GM21423 (cell line): ENCODE results near the gene ATOX1.
A peak's percentile ranks its signal among the peaks of the same experiment; 100 is the strongest.
"Not testable (repeated sequence)": the region's sequence is repeated elsewhere in the genome, so short reads cannot be mapped to it uniquely, and the experiment has no call there.

Source experiments
- ATAC-seq: cut with Tn5 transposase; IDR thresholded peaks from one replicate; pipeline ENCODE4 v1.9.1; 2021; ENCODE audit warnings: mild to moderate bottlenecking, moderate library complexity; ENCODE audit not compliant: unreplicated experiment

Gene ATOX1, protein sequence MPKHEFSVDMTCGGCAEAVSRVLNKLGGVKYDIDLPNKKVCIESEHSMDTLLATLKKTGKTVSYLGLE

GRCh38 chr5:151758430-151759241, at the start of gene ATOX1:
TSS of gene ATOX1 (minus strand) at chr5:151758631. CDS start at chr5:151758551, 80 bp downstream.
- ATAC-seq: peak; percentile 94

DNA sequence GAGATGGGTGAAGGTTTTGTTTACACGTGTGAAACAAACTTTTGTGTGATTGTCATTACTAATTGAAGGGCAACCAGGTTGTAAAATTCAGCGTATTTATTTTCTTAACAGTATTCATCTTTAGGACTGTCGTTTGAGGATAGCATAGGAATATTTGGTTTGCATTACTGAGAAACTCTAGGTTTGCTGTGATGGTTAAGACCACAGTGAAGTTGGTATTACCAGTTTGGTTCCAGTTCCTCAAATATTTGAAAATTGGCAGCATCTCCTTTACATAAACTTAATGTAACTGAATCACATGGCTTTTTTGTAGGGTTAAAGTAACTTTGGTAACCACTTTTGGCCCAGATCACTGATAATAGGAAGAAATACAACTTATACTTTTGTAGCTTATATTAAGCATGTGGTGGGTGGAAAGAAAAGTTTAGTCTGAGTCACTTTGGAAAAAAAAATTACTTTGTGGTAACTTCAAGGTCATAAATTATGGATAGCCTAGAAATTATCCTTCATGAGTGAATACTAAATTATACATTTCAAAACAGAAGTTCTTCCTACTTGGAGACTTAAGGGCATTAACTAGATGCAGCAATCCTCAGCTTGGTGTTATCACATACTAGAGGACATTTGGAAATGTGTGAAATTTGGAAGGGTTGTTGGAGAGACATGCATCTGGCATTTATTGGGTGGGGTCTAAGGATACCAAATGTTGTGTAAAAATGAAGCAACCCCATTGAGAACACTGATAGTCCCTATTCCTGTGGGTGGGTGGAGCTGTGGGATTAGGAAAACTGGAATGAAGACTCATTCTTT, 47.2 kb upstream of the ATOX1 start:
- no peak for ATAC-seq

GRCh38 chr5:151800532-151800931, 42.1 kb upstream of the ATOX1 start:
- no peak for ATAC-seq

- no peak for ATAC-seq
Measured at GRCh38 chr5:151799407-151799806, 41.0 kb upstream of the ATOX1 start.

DNA sequence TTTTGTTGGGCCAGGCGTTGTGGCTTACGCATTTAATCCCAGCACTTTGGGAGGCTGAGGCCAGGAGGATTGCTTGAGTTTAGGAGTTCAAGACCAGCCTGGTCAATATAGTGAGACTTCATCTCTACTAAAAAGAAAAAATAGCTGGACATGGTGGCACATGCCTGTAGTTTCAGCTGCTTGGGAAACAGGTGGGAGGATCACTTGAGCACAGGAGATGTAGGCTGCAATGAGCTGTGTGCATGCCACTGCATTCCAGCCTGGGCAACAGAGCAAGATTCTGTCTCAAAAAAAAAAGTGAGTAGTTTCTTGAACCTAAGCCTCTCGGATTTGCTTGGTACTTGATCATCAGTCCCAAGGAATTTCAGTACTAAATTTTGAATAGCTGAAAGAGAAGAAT, 40.2 kb upstream of the ATOX1 start:
- ATAC-seq: no peak

- ATAC-seq: no peak
Measured at GRCh38 chr5:151795426-151795825, 37.0 kb upstream of the ATOX1 start.

DNA sequence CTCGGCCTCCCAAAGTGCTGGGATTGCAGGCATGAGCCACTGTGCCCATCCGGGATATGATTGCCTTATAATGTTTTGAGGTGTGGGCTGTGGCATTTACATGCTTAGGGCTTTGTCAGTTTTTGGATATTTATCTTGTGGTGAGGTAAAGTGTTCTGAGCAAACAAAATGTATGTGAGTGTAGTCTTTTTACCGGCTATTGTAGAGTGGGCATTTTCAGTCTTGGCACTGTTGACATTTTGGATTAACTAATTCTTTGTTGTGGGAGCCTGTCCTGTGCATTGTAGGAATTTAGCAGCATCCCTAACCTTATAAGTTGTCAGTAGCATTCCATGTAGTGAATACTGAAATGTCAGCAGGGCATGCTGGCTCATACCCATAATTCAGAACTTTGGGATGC, 34.9 kb upstream of the ATOX1 start:
- no peak for ATAC-seq

DNA sequence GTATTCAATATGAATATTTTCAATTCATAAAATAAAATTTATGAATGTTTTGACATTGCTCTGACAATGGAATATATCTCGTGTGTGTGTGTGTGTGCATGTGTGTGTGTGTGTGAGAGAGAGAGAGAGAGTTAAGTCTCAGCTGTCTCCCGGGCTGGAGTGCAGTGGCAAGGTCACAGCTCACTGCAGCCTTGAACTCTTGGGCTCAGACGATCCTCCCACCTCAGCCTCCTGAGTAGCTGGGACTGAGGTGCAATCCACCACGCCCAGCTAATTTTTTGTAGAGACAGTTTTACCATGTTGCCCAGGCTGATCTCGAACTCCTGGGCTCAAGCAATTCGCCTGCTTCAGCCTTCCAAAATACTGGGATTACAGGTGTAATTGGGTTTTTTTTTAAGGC, 29.4 kb upstream of the ATOX1 start:
- ATAC-seq: no peak

DNA sequence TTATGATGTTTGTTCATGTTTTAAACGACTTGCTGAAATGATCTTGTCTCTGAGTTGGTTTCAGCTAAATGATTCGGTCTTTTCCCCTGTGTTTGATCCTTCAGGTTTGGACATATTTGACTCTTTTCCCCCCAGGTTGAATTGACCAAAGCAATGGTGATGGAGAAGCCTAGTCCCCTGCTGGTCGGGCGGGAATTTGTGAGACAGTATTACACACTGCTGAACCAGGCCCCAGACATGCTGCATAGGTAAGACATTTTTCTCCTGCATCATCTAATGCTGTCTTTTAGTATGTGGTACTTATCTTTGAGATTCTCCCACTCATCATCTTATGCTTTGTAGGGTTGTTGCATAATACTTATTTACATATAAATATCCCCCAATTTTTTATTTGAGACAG, 28.0 kb upstream of the ATOX1 start:
- ATAC-seq: no peak

DNA sequence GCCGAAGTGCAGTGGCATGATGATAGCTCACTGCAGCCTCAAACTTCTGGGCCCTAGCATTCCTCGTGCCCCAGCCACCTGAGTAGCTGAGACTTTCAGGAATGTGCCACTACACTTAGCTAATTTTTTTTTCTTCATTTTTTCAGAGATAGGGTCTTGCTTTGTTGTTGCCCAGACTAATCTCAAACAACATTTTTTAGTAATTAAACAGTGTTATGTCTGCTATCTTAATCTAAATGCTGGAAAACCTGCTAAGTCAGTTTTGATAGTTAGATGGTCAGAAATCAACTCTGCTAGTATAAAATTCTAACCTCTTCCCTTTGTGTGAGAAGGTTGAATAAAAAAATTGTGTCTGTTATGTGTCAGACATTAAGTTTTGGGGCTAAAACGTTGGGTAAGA, 25.7 kb upstream of the ATOX1 start:
- no peak for ATAC-seq

DNA sequence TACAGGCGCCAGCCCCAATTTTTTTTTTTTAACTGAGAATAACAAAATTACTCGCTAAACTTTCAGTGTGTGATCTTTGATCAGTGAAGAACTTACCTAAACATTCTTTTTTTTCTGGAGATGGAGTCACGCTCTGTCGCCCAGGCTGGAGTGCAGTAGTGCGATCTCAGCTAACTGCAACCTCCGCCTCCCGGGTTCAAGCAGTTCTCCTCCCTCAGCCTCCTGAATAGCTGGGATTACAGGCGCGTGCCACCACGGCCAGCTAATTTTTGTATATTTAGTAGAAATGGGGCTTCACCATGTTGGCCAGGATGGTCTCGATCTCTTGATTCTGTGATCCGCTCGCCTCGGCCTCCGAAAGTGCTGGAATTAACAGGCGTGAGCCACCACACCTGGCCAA, 25.2 kb upstream of the ATOX1 start:
- not testable (repeated sequence) for ATAC-seq

- ATAC-seq: no peak
Measured at GRCh38 chr5:151781201-151781600, 22.8 kb upstream of the ATOX1 start.

GRCh38 chr5:151780348-151780747, 21.9 kb upstream of the ATOX1 start:
- no peak for ATAC-seq

DNA sequence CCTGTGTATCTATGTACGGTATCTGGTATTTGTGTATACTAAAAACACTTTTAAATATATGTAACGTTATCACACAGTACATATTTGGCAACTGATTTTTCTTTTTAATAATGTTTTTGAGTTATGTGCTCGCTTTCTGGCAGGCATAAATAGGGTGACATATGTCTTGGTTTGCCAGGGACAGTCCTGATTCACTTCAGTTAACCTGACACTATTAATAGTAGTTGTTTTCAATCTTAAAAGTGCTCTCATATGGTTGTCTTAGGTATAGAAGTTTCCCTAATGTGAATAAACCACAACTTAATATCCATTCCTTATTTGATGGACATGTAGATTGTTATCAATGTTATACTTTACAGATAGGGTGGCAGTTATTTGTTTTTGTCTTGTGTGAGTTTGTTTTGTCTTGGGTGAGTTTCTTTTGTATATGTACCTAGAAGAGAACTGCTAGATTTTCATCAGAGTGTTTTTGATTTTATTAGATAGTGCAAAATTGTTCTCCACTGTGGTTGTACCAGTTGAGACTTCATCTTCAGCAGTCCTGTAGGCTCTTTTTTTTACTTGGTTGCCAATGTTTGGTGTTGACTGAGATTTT, 21.2 kb upstream of the ATOX1 start:
- no peak for ATAC-seq

GRCh38 chr5:151775025-151775606, 16.7 kb upstream of the ATOX1 start:
- ATAC-seq: no peak

DNA sequence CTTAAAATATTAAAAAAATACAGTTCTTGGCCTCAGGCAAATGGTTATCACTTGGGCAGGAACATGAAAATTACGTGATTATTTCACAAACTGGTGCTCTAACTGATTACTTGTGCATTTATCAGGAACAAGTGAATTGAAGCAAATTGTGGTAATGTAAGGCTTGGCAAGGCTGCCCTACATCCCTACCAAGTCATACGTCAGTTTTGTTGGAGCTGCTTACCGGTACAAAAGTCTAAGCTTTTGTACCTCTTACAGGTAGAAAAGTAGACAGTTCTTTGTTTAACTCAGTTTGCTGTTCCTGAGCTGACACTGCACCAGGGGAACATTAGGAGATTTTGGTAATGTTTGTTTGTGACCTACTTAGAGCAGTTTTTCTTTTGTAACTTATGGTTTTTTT, 15.5 kb upstream of the ATOX1 start:
- no peak for ATAC-seq

GRCh38 chr5:151772846-151773561, 14.6 kb upstream of the ATOX1 start:
- ATAC-seq: no peak

DNA sequence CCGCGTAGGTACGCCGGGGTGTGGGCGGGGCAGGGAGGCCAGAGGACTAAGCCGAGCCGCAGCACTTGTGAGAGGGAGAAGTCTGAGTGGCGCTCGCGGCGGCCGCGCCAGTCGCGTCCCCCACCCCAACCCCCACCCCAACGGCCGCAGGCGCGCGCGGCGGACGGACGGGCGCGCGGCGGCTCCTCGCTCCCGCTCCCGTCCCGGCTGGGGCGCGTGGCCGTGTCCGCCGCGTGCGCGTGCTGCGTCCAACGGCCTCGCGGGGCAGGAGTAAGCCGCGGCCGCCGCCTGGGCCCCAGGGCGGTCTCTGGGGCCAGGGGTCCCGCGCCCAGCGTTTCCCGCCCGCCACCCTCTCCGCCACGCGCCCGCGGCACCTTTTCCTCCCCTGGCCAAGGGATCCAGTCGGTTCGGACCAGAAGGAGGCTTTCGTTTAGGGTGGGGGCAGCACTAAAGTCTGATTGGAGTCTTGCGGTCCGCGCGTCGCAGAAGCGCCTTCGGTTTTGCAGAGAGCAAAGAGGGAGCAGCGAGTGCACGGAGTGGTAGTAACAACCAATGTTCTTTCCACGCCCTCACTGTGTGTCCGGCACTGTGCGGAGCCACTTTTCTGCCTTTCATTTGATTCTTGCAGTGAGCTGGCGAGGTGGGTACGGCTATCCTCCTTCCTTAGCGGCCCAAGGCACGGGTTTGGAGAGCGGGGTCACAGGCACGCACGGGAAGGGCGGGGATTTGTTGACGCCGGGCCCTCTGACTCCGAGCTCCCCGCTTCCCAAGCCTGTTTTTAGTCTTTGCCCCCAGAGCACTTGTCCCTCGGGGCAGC, 13.8 kb upstream of the ATOX1 start:
- no peak for ATAC-seq

DNA sequence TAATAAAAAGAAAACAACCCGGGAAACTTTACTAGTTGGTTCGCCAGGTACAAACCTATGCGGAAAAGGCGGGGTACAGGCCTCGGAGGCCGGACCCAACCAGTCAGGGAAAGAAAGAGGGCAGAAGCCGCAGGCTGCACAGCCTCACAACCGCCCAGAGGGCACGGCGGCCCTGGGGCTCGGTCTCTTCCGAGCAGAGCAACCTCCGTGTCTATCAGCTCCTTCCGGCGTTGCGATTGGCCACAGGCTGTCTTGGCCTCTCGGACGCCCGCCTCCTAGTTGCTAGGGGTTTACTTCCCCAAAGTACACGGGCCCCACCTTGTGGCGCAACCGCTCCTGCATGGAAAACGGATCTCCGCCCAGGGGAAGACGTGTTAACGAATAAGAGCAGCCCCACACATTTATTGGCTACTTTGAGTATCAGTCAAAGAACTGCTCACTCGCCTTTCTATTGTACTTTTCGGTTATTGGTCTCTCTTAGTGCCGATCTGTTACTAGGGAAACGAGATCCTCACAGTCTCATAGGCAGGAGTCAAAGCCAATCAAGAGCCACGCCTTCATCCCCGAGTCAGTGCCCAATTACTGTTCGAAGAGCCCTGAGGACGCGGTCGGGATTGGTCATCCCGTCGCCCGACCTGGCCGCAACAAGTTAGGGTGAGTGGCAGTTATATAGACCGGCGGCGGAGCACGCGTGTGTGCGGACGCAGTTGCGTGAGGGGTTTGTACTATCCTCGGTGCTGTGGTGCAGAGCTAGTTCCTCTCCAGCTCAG, 13.0 kb upstream of the ATOX1 start, which contains the start of gene G3BP1:
TSS of gene G3BP1 (plus strand) at position 696 of the 770 bp plus-strand sequence. CDS start 14,667 bp downstream, outside the sequence.
- ATAC-seq: peak; percentile 78
